Neuron (in vitro differentiated cells): ENCODE data around the gene UNC5C.

Experiments
- H2AFZ ChIP-seq: one replicate; pipeline ENCODE4 v1.6.1; 2013; ENCODE audit warnings: low read depth, mild to moderate bottlenecking, inconsistent platforms, low read length, moderate library complexity
- H3K27me3 ChIP-seq: one replicate; pipeline ENCODE4 v1.6.1; 2013; ENCODE audit warnings: low read length; ENCODE audit not compliant: insufficient read depth
- H3K36me3 ChIP-seq: one replicate; pipeline ENCODE4 v1.6.1; 2013; ENCODE audit warnings: low read length; ENCODE audit not compliant: insufficient read depth
- H3K4me1 ChIP-seq: one replicate; pipeline ENCODE4 v1.6.1; 2013; ENCODE audit warnings: low read length; ENCODE audit not compliant: insufficient read depth
- H3K4me3 ChIP-seq: 2 replicates; pipeline ENCODE4 v1.5.1; 2013; ENCODE audit warnings: mild to moderate bottlenecking, low read length, moderate library complexity
- H3K9me3 ChIP-seq: one replicate; pipeline ENCODE4 v1.6.1; 2013; ENCODE audit warnings: low read length

UNC5C gene

GRCh38 chr4:95462921-95463320 lies 85.9 kb downstream of the UNC5C start:
- no peaks in the 10 kb centered on the region for H3K36me3 ChIP-seq
- no peaks in the 10 kb centered on the region for H3K9me3 ChIP-seq
- H2AFZ ChIP-seq, result no peak overlapping the region
- H3K4me1 ChIP-seq, result no peaks in the 10 kb centered on the region
- no peak overlapping the region for H3K4me3 ChIP-seq
- no peaks in the 10 kb centered on the region for H3K27me3 ChIP-seq

GRCh38 chr4:95457353-95457752 lies 91.4 kb downstream of the UNC5C start:
- H3K4me3 ChIP-seq, result no peak overlapping the region
- no peaks in the 10 kb centered on the region for H3K4me1 ChIP-seq
- H3K9me3 ChIP-seq, result no peaks in the 10 kb centered on the region
- H3K27me3 ChIP-seq, result no peaks in the 10 kb centered on the region
- no peak overlapping the region for H2AFZ ChIP-seq
- H3K36me3 ChIP-seq, result no peaks in the 10 kb centered on the region

GRCh38 chr4:95450294-95450693 lies 98.5 kb downstream of the UNC5C start:
- H3K9me3 ChIP-seq, result no peaks in the 10 kb centered on the region
- H3K4me3 ChIP-seq, result no peak overlapping the region
- H2AFZ ChIP-seq, result no peak overlapping the region
- no peaks in the 10 kb centered on the region for H3K36me3 ChIP-seq
- H3K4me1 ChIP-seq, result no peaks in the 10 kb centered on the region
- H3K27me3 ChIP-seq, result no peaks in the 10 kb centered on the region

- Histone ChIP-seq H3K4me3 (no peak overlapping the region), H3K36me3 (no peaks in the 10 kb centered on the region), H2AFZ (no peak overlapping the region), H3K27me3 (no peaks in the 10 kb centered on the region), H3K9me3 (no peaks in the 10 kb centered on the region), H3K4me1 (peaks cover 7% of the 10 kb centered on the region)
These were observed 102.6 kb downstream of the UNC5C start for GRCh38 chr4:95446173-95446572.

GRCh38 chr4:95445251-95445650 lies 103.5 kb downstream of the UNC5C start:
- H2AFZ ChIP-seq, result no peak overlapping the region
- no peaks in the 10 kb centered on the region for H3K27me3 ChIP-seq
- peaks cover 16% of the 10 kb centered on the region for H3K4me1 ChIP-seq

GRCh38 chr4:95444812-95445211 lies 104.0 kb downstream of the UNC5C start:
- peaks cover 20% of the 10 kb centered on the region for H3K4me1 ChIP-seq
- no peaks in the 10 kb centered on the region for H3K36me3 ChIP-seq
- no peak overlapping the region for H3K4me3 ChIP-seq
- no peaks in the 10 kb centered on the region for H3K27me3 ChIP-seq
- no peak overlapping the region for H2AFZ ChIP-seq
- no peaks in the 10 kb centered on the region for H3K9me3 ChIP-seq

More at GRCh38 chr4:95445251-95445650, 103.5 kb downstream of the UNC5C start:
- Histone ChIP-seq H3K9me3 (no peaks in the 10 kb centered on the region), H3K36me3 (no peaks in the 10 kb centered on the region), H3K4me3 (no peak overlapping the region)

- Histone ChIP-seq H3K4me3 (no peak overlapping the region), H3K36me3 (no peaks in the 10 kb centered on the region), H3K9me3 (no peaks in the 10 kb centered on the region), H2AFZ (no peak overlapping the region), H3K4me1 (peaks cover 23% of the 10 kb centered on the region), H3K27me3 (peaks cover 9% of the 10 kb centered on the region)
These were observed 108.9 kb downstream of the UNC5C start for GRCh38 chr4:95439896-95440295.

GRCh38 chr4:95439071-95439470 lies 109.7 kb downstream of the UNC5C start:
- no peaks in the 10 kb centered on the region for H3K36me3 ChIP-seq
- H3K4me3 ChIP-seq, result no peak overlapping the region
- H3K27me3 ChIP-seq, result peaks cover 17% of the 10 kb centered on the region

GRCh38 chr4:95432466-95432865 lies 116.3 kb downstream of the UNC5C start:
- Histone ChIP-seq H3K36me3 (no peaks in the 10 kb centered on the region), H3K27me3 (peaks cover 44% of the 10 kb centered on the region), H3K9me3 (no peaks in the 10 kb centered on the region), H2AFZ (no peak overlapping the region), H3K4me3 (no peak overlapping the region), H3K4me1 (peaks cover 21% of the 10 kb centered on the region)

More at GRCh38 chr4:95439071-95439470, 109.7 kb downstream of the UNC5C start:
- Histone ChIP-seq H3K4me1 (peaks cover 23% of the 10 kb centered on the region), H3K9me3 (no peaks in the 10 kb centered on the region), H2AFZ (no peak overlapping the region)

- Histone ChIP-seq H3K4me3 (no peak overlapping the region), H2AFZ (no peak overlapping the region), H3K9me3 (no peaks in the 10 kb centered on the region), H3K4me1 (peaks cover 21% of the 10 kb centered on the region), H3K36me3 (no peaks in the 10 kb centered on the region), H3K27me3 (peaks cover 51% of the 10 kb centered on the region)
These were observed 117.1 kb downstream of the UNC5C start for GRCh38 chr4:95431678-95432077.

GRCh38 chr4:95429416-95429815 lies 119.4 kb downstream of the UNC5C start:
- Histone ChIP-seq H3K9me3 (peaks cover 2% of the 10 kb centered on the region), H3K4me1 (peaks cover 21% of the 10 kb centered on the region), H3K36me3 (no peaks in the 10 kb centered on the region), H3K27me3 (peaks cover 43% of the 10 kb centered on the region), H3K4me3 (no peak overlapping the region), H2AFZ (no peak overlapping the region)

- no peak overlapping the region for H3K4me3 ChIP-seq
- H3K9me3 ChIP-seq, result peaks cover 2% of the 10 kb centered on the region
- peaks cover 39% of the 10 kb centered on the region for H3K27me3 ChIP-seq
- no peak overlapping the region for H2AFZ ChIP-seq
- H3K36me3 ChIP-seq, result no peaks in the 10 kb centered on the region
- H3K4me1 ChIP-seq, result peaks cover 21% of the 10 kb centered on the region
These were observed 120.3 kb downstream of the UNC5C start for GRCh38 chr4:95428291-95429070.

GRCh38 chr4:95426455-95426854 lies 122.3 kb downstream of the UNC5C start:
- Histone ChIP-seq H3K27me3 (peaks cover 25% of the 10 kb centered on the region), H3K9me3 (peaks cover 6% of the 10 kb centered on the region), H3K4me3 (no peak overlapping the region), H3K36me3 (no peaks in the 10 kb centered on the region), H2AFZ (no peak overlapping the region), H3K4me1 (peaks cover 21% of the 10 kb centered on the region)

GRCh38 chr4:95422436-95422835 lies 126.3 kb downstream of the UNC5C start:
- H3K36me3 ChIP-seq, result no peaks in the 10 kb centered on the region
- H3K9me3 ChIP-seq, result peaks cover 6% of the 10 kb centered on the region
- no peak overlapping the region for H2AFZ ChIP-seq
- no peaks in the 10 kb centered on the region for H3K4me1 ChIP-seq
- H3K4me3 ChIP-seq, result no peak overlapping the region
- peaks cover 13% of the 10 kb centered on the region for H3K27me3 ChIP-seq
